ENCODE measurements around the gene DIAPH3.

Gene DIAPH3

GRCh38 chr13:60012488-60012887 is 151.2 kb downstream of the DIAPH3 start:
- no peak for DNase-seq

GRCh38 chr13:60009300-60010253 is 154.2 kb downstream of the DIAPH3 start:
- DNase-seq, result no peak

- DNase-seq, result no peak
Measured at GRCh38 chr13:60001889-60002288, 161.8 kb downstream of the DIAPH3 start.

GRCh38 chr13:60000976-60001375 is 162.8 kb downstream of the DIAPH3 start:
- no peak for DNase-seq

GRCh38 chr13:60000081-60000480 is 163.6 kb downstream of the DIAPH3 start:
- DNase-seq, result no peak

GRCh38 chr13:59997976-59998375 is 165.8 kb downstream of the DIAPH3 start:
- no peak for DNase-seq

- DNase-seq, result no peak
Measured at GRCh38 chr13:59996461-59996980, 167.2 kb downstream of the DIAPH3 start.

- no peak for DNase-seq
Measured at GRCh38 chr13:59991395-59991794, 172.3 kb downstream of the DIAPH3 start.

GRCh38 chr13:59982631-59983382 is 180.9 kb downstream of the DIAPH3 start:
- DNase-seq, result no peak

DNA sequence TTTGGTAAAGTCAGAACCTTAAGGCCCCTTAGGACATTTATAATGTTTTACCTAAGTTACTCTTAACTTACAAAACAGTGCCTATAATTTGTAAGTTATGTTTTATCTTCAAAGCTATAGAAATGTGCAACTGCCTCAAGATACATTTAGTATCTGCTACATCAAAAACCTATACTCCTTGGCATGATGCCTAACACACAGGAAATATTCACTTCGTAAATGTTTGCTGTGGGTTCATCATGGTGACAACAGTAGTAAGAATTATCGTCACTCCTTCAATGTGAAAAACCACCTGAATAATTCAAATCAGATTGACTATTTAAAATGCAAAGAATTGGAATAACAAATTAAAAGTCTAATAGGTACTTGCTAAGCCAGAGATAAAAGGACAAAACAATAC is 184.1 kb downstream of the DIAPH3 start:
- DNase-seq, result no peak

DNA sequence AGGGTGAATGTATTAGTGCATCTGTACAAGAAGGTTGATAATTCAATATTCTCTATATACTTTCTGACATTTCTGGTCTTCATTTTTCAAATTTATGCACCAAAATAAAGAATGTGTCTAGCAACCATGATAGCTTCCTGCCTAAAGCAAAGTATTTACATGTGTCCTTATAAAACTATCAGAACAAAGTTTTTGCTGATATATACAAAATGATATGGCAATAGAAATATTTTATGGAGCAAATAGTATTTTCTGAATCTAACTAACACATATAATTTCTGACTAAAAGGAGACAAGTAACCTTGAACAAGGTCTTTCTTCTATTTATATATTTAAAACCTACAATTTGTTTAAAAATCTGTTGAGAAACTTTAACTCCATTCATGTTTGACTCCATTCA is 184.9 kb downstream of the DIAPH3 start:
- no peak for DNase-seq

DNA sequence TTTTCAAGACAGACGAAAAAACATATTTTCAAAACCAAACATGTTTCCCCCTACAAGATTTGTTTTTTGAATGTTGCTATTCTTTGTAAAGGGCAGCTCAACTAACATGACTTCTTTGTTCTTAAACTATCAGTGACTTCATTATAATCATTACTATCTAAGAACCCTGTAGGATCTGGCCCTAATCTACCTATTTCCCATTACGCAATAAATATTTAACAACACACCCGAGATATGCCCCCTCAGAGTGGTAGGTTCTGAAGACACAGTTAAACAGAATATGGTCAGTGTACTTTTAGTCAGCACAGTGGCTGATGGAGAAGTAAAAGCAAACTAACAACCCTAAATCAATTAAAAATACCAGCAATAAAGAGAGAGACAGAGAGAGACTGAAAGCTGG is 186.9 kb downstream of the DIAPH3 start:
- no peak for DNase-seq

GRCh38 chr13:59975807-59976435 is 187.8 kb downstream of the DIAPH3 start:
- no peak for DNase-seq

- no peak for DNase-seq
Measured at GRCh38 chr13:59970847-59971246, 192.9 kb downstream of the DIAPH3 start.

- no peak for DNase-seq
Measured at GRCh38 chr13:59963827-59964226, 199.9 kb downstream of the DIAPH3 start.

DNA sequence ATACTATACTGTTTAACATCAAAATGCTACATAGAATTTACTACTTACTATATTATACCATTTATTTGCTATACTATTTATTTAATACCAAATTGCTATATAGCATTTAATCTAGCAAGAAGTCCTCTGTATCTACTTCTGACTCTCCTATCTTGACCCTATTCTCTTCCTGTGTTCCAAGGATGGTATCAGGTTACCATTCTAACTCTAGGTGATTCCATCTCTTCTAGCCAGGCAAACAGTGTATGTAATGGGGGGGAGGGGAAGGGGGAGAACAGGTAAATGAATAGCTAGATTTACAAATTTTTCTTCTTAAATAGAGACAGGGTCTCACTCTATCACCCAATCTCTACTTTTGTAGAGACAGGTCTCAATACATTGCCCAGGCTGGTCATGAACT is 200.3 kb downstream of the DIAPH3 start:
- no peak for DNase-seq

- DNase-seq, result no peak
Measured at GRCh38 chr13:59962343-59962742, 201.4 kb downstream of the DIAPH3 start.

DNA sequence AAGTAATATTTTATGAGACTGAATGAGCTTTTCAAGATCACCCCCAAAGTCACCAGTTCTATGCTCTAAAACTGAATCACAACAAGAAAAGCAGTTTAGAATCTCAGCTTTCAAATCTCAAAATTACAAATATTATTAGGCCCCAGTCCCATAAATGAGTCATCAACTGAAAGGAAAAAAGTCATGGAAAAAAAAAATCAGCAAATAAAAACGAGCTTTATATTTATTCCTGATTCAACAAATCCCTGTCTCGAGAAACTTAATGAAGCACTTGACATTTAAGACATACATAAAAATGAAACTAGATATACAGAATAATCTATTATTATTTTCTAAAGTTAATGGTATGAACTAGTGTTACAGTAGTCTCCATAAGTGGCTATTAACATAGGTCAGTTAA is 203.0 kb downstream of the DIAPH3 start:
- DNase-seq, result no peak

GRCh38 chr13:59957438-59957837 is 206.3 kb downstream of the DIAPH3 start:
- no peak for DNase-seq

DNA sequence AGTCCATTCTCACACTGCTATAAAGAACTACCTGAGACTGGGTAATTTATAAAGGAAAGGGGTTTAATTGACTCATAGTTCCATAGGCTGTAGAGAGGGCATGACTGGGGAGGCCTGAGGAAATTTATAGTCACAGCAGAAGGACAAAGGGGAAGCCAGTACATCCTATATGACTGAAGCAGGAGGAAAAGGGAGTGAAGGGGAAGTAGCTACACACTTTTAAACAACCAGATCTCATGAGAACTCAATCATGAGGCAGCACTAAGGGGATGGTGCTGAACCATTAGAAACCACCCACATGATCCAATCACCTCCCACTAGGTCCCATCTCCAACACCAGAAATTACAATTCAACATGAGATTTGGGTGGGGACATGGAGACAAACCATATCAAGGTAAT is 209.1 kb downstream of the DIAPH3 start:
- no peak for DNase-seq

DNA sequence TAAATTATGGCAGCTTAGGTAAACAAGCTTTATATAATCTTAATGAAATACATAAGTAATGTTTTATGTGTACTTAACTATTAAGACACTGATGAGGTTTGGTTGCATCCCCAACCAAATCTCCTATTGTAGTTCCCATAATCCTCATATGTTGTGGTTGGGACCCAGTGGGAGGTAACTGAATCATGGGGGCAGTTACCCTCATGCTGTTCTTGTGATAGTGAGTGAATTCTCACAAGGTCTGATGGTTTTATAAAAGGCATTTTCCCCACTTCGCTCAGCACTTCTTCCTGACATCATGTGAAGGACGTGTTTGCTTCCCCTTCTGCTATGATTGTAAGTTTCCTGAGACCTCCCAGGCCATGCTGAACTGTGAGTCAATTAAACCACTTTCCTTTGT is 212.7 kb downstream of the DIAPH3 start:
- no peak for DNase-seq

DNA sequence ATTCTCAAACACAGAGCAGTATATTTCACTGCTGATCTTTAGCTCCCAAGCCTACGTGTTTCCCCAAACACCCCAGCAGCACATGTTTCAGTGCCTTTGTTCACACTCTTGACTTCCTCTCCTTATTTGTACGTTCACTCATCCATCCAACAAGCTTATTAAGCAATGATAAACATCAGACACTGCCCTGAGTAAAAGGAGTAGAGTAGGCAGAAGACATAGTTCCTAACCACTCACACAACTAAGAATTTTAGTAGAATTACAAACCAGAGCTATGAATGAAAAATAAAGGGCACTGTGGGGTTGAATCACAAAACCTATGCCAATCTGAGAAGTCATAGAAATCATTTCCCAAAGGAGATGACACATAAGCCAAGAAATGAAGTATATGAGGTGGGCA is 213.5 kb downstream of the DIAPH3 start:
- DNase-seq, result no peak

GRCh38 chr13:59948686-59949085 is 215.0 kb downstream of the DIAPH3 start:
- DNase-seq, result no peak

Measured in CD4-positive, alpha-beta T cell treated with Interleukin-17A for 4 hours (primary cell).